ENCODE measurements around the gene PGLYRP3.

- TF ChIP-seq SREBF2 (CRISPR knock-in tag; IDR thresholded peaks at IDR 0.05) = no peak
- TF ChIP-seq EGR1 (conservative IDR thresholded peaks at IDR 0.05) = no peak
- TF ChIP-seq KLF1 (tag; IDR thresholded peaks at IDR 0.05) = no peak
Observed at GRCh38 chr1:153253693-153254092, 59.1 kb downstream of the PGLYRP3 start.

Measured in K562 (cell line).